ENCODE results near the gene PSRC1.

PSRC1 gene

GRCh38 chr1:109253803-109254620 is 28.9 kb downstream of the PSRC1 start:
- TF ChIP-seq POLR2A (IDR thresholded peaks at IDR 0.05; ENCODE audit: extremely low read depth, insufficient read length) (no peak), CTCF (IDR thresholded peaks at IDR 0.05; ENCODE audit: low read depth, low read length) (no peak), MAX (IDR thresholded peaks at IDR 0.05; ENCODE audit: low read depth, low read length) (no peak), MYC (IDR thresholded peaks at IDR 0.05; ENCODE audit: low read depth, low read length) (no peak)
- no peak overlapping the region for H3K4me3 ChIP-seq (ENCODE audit: low read depth, low read length)
- no peak for DNase-seq (ENCODE audit: low read depth)

DNA sequence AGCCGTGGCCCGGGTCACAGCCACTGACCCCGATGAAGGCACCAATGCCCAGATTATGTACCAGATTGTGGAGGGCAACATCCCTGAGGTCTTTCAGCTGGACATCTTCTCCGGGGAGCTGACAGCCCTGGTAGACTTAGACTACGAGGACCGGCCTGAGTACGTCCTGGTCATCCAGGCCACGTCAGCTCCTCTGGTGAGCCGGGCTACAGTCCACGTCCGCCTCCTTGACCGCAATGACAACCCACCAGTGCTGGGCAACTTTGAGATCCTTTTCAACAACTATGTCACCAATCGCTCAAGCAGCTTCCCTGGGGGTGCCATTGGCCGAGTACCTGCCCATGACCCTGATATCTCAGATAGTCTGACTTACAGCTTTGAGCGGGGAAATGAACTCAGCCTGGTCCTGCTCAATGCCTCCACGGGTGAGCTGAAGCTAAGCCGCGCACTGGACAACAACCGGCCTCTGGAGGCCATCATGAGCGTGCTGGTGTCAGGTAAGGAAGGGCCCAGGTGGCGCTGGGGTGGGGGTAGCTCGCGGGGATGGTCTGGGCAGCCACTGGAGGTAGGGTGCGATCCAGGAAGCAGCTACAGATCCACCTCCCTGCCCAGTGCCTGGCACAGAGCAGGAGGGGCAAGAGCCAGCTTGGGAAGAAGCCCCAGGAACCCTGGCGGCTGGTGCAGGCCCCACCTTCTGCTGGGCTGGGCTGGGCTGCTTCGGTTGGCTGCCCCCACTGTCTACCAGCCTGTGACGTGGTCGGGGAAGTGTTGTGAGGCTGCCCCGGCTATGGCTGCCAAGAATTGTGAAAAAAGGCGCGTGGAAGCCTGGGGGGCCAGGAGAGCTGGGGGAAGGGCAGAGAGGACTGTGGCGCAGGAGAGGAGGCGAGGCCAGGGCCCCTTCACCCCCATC is 29.8 kb downstream of the PSRC1 start:
- no peak for DNase-seq (ENCODE audit: low read depth)
- H3K4me3 ChIP-seq (ENCODE audit: low read depth, low read length), result no peak overlapping the region

DNA sequence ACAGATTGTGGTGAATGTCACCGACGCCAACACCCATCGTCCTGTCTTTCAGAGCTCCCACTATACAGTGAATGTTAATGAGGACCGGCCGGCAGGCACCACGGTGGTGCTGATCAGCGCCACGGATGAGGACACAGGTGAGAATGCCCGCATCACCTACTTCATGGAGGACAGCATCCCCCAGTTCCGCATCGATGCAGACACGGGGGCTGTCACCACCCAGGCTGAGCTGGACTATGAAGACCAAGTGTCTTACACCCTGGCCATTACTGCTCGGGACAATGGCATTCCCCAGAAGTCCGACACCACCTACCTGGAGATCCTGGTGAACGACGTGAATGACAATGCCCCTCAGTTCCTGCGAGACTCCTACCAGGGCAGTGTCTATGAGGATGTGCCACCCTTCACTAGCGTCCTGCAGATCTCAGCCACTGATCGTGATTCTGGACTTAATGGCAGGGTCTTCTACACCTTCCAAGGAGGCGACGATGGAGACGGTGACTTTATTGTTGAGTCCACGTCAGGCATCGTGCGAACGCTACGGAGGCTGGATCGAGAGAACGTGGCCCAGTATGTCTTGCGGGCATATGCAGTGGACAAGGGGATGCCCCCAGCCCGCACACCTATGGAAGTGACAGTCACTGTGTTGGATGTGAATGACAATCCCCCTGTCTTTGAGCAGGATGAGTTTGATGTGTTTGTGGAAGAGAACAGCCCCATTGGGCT is 30.6 kb downstream of the PSRC1 start:
- H3K4me3 ChIP-seq (ENCODE audit: low read depth, low read length), result no peak overlapping the region
- DNase-seq (ENCODE audit: low read depth), result no peak
- TF ChIP-seq MAX (IDR thresholded peaks at IDR 0.05; ENCODE audit: low read depth, low read length), result no peak
- TF ChIP-seq CTCF (IDR thresholded peaks at IDR 0.05; ENCODE audit: low read depth, low read length), result no peak
- TF ChIP-seq POLR2A (IDR thresholded peaks at IDR 0.05; ENCODE audit: extremely low read depth, insufficient read length), result no peak
- no peak for TF ChIP-seq MYC (IDR thresholded peaks at IDR 0.05; ENCODE audit: low read depth, low read length)

More for the DNA sequence above, 29.8 kb downstream of the PSRC1 start:
- no peak for TF ChIP-seq MAX (IDR thresholded peaks at IDR 0.05; ENCODE audit: low read depth, low read length)
- no peak for TF ChIP-seq POLR2A (IDR thresholded peaks at IDR 0.05; ENCODE audit: extremely low read depth, insufficient read length)
- no peak for TF ChIP-seq CTCF (IDR thresholded peaks at IDR 0.05; ENCODE audit: low read depth, low read length)
- TF ChIP-seq MYC (IDR thresholded peaks at IDR 0.05; ENCODE audit: low read depth, low read length), result no peak

DNA sequence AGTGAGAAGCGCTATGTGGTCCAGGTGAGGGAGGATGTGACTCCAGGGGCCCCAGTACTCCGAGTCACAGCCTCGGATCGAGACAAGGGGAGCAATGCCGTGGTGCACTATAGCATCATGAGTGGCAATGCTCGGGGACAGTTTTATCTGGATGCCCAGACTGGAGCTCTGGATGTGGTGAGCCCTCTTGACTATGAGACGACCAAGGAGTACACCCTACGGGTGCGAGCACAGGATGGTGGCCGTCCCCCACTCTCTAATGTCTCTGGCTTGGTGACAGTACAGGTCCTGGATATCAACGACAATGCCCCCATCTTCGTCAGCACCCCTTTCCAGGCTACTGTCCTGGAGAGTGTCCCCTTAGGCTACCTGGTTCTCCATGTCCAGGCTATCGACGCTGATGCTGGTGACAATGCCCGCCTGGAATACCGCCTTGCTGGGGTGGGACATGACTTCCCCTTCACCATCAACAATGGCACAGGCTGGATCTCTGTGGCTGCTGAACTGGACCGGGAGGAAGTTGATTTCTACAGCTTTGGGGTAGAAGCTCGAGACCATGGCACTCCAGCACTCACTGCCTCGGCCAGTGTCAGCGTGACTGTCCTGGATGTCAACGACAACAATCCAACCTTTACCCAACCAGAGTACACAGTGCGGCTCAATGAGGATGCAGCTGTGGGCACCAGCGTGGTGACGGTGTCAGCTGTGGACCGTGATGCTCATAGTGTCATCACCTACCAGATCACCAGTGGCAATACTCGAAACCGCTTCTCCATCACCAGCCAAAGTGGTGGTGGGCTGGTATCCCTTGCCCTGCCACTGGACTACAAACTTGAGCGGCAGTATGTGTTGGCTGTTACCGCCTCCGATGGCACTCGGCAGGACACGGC is 31.4 kb downstream of the PSRC1 start:
- no peak for DNase-seq (ENCODE audit: low read depth)
- TF ChIP-seq CTCF (IDR thresholded peaks at IDR 0.05; ENCODE audit: low read depth, low read length) (no peak), MAX (IDR thresholded peaks at IDR 0.05; ENCODE audit: low read depth, low read length) (no peak), POLR2A (IDR thresholded peaks at IDR 0.05; ENCODE audit: extremely low read depth, insufficient read length) (no peak), MYC (IDR thresholded peaks at IDR 0.05; ENCODE audit: low read depth, low read length) (no peak)
- no peak overlapping the region for H3K4me3 ChIP-seq (ENCODE audit: low read depth, low read length)

Data from NB4 (cell line).